Fibroblast of skin of abdomen (primary cell): ENCODE data around the gene PACRG.

Experiments used
- DNase-seq: peaks from one replicate; pipeline ENCODE4 v3.0.0-alpha.2; 2013

Gene PACRG

DNA sequence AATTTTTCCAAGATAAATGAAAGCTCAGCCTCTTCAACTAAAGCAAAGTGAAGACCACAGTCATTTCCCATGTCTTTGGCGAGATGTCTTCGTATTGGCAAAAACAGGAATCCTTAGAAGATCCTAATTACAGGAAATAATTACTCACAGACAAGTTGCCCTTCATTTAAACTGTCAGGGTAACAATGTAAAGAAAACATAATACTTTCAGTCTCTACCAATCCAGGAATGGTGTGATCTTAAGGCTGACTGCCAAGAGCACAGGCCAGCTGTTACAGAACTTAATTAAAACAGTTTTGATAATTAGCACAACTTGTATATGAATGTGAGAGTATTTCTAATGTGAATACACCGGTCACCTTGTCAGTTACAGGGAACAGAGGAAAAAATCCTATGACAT, 292.2 kb downstream of the PACRG start:
- DNase-seq: no peak

DNA sequence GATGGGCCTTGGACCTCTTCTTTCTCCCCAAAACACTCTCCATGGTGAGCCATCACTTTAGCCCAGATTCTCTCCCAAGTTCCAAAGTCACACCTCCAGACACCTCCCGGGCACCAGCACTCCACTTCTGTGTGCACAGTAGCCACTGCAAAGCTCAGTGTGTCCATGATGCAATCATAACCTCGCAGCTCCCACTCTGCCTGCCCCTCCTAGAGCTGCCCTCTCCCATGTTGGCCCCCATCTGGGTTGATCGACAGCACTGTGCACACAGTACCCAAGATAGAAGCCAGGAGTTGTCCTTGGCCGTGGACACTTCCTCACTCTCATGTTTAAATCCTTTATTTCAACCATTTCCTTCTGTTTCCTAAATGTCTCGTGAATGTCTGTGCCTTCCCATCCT, 293.3 kb downstream of the PACRG start:
- no peak for DNase-seq

DNA sequence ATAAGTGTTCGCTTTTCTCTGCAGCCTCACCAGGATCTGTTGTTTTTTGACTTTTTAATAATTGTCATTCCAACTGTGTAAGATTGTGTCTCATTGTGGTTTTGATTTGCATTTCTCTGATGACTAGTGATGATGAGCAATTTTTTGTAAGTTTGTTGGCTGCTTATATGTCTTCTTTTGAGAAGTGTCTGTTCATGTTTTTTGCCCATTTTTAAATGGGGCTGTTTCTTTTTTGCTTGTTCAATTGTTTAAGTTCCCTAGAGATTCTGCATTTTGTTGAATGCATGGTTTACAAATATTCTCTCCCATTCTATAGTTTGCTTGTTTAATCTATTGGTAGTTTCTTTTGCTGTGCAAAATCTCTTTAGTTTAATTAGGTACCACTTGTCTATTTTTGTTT, 295.9 kb downstream of the PACRG start:
- no peak for DNase-seq

DNA sequence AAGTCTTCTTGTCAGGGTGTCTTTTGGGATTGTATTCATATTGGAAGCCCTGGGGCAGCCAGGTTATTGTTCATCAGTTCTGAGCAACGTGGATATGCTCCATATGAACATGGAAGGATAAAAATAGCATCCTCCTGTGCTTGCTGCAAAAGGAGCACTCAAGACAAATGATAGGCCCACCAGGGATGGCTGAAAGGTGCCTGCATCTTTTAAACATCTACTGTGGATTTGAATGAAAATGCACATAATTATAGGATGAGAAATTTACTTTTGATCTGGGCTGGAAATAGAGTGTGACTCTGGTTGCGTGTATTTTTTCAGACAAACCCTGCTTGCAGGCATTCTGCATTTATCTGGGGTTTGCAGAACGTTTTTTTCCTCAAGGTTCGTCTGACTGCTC, 299.1 kb downstream of the PACRG start:
- DNase-seq: no peak

DNA sequence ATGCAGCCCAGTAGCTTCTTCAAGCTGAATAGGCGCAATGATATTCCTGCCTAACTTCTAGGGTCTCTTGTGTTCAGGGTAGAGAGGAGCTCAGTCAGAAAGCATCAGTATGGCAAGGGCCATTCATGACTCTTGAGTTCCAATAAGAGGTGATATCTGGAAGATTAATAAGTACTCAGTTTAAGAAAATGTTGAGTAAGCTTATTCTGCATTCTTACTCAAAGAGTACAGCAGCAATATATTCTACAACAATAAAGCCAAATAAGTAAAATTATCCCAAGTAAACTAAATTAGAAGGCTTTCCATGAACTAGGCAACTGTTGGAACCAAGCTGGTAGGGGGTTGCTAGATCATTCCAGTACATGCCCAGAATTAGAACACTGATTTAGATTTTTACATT, 303.2 kb downstream of the PACRG start:
- DNase-seq: no peak

DNA sequence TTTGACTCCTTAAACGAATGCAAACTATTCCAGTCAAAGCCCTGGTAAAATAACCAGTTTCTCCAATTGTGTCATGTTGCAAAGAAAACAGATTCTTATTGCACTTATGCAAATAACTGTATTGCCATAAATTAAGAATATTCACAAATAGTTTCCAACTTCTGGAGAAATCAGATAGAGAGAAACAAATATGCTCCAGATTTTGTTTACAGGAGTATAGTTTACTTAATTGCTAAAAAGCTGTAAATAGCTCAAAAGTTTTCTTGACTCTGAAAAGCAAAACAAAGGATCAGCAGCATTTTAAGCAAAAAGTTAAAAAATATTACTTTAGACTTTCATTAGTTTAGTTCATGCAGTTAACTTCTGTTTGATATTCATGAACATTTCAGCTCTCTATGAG, 304.2 kb downstream of the PACRG start:
- DNase-seq: no peak

DNA sequence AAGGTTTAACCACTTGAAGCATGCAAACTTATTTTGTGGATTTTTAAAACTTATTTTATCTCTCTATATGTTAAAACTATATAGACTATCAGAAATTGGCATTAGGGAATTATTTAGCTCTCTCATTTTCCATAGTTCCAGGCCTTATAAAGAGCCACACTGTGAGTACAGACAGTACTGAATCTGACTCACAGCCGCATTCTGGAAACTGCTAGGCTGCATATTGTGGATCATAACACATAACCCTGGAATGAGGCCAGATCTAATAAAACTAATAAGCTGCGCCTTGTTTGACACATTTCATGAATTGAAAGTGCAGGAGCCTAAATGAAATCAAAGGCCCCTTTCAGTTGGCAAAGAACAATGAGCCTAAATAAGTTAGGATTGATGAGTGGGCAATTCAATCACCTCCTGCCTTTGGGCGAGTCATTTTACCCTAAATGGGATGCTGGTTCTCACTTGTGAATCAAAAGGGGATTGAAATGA, 308.4 kb downstream of the PACRG start:
- DNase-seq: peak; percentile 20

DNA sequence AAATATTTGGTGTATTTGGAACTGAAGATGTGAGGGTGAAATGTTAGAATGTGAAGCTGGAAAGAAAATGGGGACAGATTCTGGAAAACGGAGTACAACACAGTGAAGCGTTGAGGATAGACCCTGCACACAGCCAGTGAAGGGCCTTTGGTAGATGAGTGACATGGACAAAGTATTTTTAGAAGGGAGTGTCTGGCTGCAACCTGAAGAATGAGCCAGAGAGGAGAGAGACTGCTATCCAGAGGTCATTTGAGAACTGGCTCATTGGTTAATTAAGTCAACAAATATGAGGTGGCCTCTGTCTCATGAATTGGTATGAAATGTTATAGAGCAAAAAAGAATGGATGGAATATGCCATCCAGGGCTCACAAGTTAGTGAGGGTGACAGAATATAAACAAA, 310.5 kb downstream of the PACRG start:
- DNase-seq: no peak

DNA sequence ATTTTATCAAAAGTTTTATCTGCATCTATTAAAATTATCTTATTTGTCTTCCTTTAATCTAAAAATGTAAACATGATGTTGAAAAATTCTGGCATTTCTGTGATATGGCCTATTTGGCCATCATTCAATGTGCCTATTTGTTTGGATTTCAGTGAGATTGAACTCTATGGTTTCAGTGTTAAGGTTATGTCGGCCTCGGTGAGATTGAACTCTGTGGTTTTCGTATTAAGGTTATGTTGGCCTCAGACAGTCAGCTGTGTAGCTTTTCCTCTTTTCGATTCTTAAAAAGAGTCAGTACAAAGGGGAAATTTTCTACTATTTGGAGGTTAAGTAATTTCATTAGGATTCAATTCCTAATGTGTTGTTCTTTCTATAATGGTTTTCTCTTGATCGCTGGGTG, 320.6 kb downstream of the PACRG start:
- DNase-seq: no peak

DNA sequence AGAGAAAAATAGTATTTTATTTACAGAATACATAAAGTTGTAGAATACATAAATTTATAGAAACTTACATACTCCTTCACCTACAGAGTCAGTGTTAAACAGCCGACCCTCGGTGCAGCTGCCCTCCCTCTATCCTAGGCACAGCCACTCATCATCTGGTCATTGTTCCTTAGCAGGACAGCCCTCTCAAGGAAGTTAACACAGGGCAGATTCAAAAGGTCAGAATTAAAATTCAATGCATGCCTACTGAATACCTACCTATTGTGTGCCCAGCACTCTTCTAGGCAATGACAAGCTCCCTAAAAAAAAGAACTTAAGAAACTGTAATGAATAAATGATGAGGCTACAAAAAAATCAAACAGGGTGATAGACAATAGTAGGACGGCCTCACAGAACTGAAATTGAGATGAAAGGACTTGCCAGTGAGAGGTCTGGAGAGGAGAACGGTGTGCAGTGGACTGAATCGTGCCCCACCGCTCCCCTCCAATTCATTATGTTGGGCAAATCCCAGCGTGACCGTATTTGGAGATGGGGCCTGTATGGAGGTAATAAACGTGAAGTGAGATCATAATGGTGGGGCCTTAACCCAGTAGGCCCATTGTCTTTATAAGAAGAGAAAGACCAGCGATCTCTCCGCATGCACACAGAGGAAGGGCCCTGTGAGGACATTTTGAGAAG, 326.0 kb downstream of the PACRG start:
- no peak for DNase-seq

DNA sequence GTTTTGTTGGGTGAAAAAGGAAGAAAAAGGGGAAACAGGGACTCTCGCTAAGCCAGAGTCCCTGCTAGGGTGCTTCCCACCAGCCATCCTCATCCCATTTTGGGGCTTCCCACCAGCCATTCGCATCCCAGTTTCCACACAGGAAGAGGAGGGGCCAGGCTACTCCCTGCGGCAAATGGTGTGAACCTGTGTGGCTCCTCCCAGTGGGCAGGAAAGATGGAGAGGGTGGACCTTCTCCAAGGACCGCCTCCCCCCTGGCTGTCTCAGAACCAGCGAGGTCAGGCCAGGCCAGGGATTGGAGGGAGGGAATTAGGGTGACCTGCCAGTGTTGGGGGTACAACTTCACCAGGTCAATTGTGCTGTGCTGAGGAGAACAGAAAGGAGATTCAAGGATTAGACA, 326.9 kb downstream of the PACRG start:
- DNase-seq: no peak

DNA sequence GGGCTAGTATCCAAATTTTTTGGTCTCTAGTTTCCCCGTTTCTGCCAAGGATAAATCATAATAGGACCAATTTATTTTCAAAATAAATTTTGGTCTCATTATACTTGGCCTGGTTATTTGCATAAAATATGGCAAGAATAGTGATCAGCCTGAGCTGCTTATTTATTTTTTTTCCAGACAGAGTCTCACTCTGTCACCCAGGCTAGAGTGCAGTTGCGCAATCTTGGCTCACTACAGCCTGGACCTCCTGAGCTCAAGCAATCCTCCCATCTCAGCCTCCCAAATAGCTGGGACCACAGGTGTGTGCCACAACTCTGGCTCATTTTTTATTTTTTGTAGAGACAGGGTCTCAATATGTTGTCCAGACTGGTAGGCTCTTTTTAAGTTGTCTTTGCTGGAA, 329.5 kb downstream of the PACRG start:
- DNase-seq: no peak

DNA sequence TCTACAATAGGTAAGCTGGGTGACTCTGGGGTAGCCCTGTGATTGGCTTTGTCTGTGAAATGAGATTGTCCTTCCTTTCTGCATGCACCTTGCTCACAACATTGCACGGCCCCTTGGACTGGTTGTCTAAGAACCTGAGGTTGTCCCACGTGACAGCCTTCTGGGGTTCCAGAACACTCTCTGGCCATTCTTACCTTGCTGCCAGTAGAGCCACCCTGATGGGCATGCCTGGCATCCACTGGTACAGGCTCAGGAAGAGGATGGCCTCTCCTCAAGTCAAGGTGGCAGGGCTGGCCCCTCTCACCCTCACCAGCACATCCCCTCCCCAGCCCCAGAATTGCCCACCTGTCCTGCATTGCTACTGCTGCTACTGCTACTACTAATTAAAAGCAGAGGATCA, 335.0 kb downstream of the PACRG start:
- DNase-seq: no peak

DNA sequence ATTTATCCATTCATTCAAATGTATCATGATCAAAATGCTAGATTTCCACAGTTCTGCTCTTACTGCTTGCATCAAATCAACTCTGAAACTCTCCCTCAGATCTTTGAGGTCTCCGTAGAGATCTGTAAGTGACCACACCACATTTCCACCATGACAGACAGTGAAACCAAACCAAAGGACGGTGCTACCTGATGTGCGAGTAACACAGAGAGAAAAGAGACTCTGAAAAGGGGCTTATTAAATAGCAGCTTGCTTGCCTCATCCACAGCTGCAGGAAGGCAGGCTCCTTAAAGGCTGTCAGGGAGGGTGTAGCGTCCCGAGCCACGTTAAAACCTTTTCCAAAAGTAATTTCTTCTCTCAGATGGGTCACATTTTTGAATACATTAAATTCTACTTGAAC, 335.8 kb downstream of the PACRG start:
- DNase-seq: no peak

DNA sequence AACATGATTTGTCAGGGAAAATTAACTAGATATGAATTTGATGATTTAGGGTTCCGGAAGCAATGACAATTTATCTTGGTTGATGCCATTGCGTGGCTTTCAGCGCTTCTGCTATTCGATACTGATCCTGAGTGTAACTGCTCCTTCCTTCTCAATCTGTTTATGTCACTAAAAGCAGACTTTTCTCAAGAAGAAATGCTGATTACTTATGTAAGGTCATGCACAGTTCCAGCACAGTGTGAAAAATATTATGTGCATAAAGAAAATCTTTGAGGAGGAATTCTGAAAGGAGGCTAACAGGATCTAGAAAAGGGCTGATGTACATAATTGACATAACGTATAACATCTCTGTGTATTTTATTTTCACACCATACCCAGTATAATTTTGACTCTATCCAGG, 336.6 kb downstream of the PACRG start:
- no peak for DNase-seq

DNA sequence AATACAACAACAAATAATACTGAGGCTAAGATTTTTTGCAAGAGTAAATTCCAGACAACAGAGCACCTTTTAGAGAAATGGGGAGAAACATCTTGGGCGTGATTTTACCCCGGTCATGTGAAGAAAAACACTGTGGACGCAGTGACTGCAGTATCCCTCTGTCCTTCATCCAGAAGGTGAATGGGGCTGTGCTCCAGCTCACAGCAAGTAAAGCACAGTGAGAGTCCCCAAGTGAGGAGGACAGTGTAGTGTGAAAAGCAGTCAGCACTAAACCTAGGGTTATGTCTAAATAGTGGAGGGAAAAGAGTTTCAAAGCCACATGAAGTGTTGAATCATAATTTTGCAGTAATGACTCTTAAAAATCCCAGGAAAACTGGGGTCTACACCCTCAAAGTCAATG, 338.4 kb downstream of the PACRG start:
- no peak for DNase-seq

DNA sequence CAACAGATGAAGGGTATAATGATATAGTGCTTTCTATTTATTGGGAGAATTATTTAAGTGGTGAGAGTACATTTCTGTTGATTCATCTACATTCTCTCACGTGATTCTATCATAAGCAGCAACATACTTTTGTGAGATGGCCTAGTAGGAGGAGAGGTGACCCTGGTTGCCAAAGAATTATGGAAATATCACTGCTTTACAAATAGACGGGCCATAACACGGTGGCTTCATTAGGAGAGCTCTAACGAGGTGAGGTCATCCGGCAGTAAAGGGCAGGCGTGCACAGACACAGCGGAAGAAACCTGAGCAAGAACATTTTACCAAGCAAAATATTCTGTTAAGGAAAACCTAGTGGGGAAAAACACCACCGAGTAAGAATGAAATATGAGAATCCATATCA, 349.4 kb downstream of the PACRG start:
- DNase-seq: no peak

DNA sequence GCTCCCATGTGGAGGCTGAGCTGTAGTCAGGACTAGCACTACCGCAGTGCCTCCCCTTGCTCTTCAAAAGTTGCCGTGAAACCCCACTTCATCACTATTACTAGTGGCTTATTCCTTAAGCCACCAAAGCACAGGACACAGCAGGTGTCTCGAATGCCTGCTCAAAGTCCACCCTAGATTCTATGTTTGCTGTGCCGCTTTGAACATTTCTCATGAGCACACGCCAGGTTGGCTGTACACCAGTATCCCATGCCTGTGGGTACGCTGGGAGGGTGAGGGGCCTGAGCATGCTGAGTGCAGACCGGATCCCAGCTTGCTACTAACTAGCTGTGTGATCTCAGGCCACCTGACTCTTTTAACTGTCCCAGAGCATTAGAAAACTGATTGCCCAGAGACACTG, 350.9 kb downstream of the PACRG start:
- DNase-seq: no peak

DNA sequence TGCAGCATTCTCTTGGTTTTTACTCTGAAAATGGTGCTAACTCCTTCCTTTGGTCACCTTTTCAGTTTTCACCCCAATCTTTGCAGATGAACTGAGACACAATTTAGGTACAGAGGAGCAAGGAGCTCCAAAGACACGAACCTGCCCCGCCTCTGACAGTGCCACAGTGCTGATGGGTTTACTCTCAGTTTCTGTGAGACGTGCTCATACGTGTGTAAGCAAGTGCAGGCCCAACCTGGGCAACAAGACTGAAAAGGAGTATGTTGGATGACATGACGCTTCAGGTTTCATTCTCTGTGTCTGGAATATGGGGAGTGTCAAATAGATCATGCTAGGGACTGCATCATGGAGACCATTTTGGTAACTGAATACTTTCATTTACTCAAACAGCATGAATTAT, 352.5 kb downstream of the PACRG start:
- DNase-seq: no peak

DNA sequence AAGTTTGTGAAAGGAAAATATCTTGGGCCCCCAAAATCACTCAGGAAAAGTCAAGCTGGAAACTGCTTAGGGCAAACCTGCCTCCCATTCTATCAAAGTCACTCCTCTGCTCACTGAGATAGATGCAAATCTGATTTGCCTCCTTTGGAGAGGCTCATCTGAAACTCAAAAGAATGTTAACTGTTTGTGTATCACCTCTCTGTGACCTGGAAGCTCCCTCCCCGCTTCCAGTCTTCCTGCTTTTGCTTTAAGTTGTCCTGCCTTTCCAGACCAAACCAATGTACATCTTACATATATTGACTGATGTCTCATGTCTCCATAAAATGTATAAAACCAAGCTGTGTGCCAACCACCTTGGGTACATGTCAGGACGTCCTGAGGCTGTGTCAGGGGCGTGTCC, 355.4 kb downstream of the PACRG start:
- DNase-seq: no peak

DNA sequence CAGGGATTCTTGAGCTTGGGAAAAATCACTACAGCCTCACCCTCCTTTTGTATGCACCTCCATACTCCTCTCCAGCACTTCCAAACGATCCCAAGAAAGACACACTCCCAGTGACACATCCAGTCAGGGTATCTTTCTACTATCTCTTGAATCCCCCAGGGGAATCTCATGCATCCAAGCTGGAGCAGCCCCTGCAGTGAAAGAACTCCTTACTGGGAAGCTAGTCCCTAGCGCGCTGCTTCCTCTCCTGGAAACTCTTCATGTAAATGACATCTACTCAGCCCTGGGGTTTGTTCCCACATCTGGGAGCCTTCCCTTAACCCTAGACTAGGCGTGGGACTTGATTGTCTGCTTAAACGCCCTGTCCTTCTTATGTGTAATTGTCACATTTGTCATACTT, 357.7 kb downstream of the PACRG start:
- no peak for DNase-seq

DNA sequence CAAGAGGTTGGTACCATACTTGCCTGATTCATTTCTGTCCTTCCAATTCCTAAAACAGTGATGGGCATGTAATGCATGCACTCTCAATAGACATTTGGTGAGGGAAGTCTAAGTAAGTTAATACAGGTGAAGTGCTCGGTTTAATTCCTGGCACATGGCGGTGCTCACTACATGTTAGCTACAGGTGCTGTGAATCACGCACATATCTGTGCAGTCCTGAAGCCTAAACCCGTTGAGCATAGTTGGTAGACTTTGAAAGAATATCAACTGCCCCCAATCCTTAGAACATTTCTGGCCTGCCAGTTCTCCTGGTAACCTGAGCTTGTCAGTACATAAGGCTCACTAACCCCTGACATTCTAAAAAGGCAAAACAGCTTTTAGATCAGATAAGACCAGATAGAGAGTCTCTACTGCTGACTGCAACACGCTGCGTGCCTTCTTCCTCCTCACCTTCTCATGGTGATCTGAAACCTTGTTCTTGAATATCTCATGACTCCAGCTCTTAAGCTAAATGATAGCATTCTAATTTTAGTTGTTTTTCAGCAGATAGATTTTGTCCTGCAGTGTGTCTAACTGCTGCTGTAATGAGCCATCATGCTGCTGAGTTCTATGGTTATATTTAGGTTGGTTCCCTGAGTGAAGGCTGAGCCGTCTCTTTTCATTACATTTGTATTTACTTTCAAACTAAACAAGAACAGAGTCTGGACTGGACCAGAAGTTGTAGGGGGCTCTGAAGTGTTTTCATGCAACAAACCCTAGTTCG, 358.3 kb downstream of the PACRG start:
- DNase-seq: no peak

DNA sequence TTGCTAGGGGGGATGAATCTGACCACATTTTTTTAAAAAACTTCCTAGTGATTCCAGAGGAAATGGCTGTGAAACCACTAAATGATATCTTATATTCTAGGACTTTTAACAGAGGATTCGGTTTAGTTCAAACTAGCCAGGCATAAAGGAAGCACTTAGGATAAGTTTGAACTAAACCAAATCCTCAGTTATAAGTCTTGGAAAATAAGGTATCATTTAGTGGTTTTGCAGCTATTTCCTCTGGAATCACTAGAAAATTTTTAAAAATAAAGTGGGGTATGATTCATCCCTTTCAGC, 358.8 kb downstream of the PACRG start:
- peak; percentile 62 for DNase-seq

DNA sequence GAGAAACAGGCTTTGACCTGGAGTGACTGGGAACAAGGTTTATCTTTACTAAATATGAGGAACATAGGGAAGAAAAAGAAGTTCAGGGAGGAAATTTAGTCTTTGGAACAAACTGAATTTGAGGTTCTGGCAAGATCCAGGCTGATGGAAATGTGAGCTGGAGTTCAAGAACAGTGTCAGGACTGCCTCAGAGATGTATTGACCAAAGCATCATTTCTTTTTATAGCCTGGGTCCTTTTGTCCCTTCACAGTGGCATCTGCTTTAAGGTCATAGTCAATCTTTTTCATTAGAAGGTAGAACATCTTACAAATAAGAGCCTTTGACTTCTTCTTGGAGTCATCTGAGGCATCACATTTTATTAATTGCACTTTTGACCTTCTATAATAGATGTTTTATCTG, 360.2 kb downstream of the PACRG start:
- no peak for DNase-seq

DNA sequence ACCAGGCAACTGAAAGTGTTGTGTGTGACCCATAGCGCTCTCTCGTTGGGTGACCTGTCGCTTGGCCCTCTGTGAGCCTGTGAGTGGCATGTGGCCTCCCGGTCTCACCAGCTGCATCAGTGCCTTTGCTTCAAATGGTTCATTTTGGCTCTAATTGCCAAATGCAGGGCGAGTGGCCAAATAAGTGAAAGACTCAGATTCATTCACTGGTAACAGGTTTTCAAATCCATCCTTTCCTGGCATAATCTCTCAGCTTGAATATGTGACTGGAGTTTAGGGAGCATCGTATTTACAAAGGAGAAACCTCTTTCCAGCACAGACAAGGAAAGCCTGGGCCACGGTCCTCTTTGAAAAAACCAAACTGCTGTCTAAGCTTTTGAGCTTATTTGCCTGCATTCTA, 365.1 kb downstream of the PACRG start:
- DNase-seq: no peak
